ENCODE data around the gene HPCA.

Gene HPCA

GRCh38 chr1:32886004-32886827, at the start of gene HPCA:
HPCA (plus strand) TSS chr1:32886491; CDS start chr1:32888899, 2,408 bp downstream.
- DNase-seq: peak in 4 of 10 donors; percentile 38 to 91 (median 82)
- intact Hi-C loops (cut with DNase I): no loop called here

DNA sequence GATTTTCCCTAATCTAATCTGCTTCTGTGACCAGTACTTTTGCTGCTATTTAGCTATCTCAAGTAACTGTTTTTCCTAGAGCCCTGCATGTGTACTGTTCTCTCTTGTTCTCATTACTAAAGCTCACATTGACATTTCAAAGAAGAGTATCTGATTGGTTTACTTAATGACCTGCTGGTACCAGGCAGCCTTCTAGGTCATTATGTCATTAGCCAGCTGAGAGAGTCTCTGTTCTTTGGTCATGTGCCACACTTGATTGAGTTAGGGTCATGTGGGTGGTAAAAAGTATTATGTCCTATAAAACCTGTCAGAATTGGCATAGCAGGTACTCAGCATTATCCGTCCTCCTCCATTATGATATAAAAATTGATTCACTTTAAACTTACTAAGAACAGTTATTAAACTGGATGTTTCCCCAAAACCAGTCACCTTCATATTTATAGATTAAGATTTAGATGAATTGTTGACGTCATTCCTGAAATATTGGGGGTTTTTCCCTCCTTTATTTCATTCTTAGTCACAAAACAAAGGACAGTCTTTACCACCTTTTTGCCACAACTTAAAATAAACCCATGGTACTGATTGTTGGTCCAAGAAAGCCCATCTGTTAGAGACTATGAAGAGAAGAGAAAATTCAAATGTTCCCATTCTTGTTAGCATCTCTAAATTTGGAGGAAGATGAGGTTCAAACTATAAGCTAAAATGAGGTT, 37.8 kb upstream of the HPCA start:
- no peak for DNase-seq
- intact Hi-C loops (cut with DNase I): no loop called here

GRCh38 chr1:32855861-32856617, 30.3 kb upstream of the HPCA start:
- intact Hi-C loops (cut with DNase I): no loop called here
- no peak for DNase-seq

- DNase-seq: no peak
- intact Hi-C loops (cut with DNase I): no loop called here
These were observed 28.2 kb upstream of the HPCA start for GRCh38 chr1:32858136-32858535.

- intact Hi-C loops (cut with DNase I): no loop called here
- DNase-seq: no peak
These were observed 27.5 kb upstream of the HPCA start for GRCh38 chr1:32858791-32859190.

DNA sequence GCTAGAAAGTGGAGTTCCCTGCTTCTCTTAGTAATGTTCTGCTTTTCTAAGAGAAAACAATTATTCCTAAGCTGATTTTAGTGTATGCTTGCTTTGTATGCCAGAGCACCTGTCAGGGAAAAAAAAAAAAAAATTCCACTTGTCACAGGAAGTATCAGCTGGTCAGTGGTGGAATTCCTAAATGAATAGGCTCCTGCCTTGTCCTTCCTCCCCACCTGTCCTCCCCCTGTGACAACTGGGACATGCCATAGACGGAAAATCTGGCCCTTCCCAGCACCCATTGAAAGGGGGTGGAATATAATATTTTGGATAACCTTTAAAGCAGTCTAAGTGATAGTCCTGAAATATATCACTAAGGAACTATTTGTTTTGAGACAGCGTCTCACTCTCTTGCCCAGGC, 26.4 kb upstream of the HPCA start:
- intact Hi-C loops (cut with DNase I): no loop called here
- peak in 1 of 10 donors; percentile 9 for DNase-seq

- intact Hi-C loops (cut with DNase I): no loop called here
- no peak for DNase-seq
These were observed 25.7 kb upstream of the HPCA start for GRCh38 chr1:32860566-32860965.

- intact Hi-C loops (cut with DNase I): no loop called here
- peak in 4 of 10 donors; percentile 48 to 89 (median 72) for DNase-seq
These were observed 24.2 kb upstream of the HPCA start for GRCh38 chr1:32861904-32862695.

GRCh38 chr1:32863218-32863880, 22.9 kb upstream of the HPCA start:
- peak in 2 of 10 donors; percentile 42 to 76 for DNase-seq
- intact Hi-C loops (cut with DNase I): no loop called here

DNA sequence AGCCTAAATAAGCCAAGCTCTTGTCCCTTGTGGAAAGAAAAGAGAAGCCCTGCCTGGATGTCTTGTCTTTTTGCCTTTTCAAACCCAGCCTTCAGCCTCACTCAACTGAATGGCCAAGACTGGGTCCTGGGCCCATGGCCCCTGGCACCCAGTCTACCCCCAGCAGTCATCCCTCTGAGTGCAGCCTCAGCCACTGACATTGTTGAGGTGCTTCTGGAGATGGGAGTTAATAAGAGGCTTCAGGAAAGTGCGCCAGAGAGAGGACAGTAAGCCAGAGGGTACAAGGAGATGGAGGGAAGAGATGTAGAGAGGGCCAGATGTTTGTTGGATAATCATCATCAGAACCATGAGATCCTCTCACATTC, 22.4 kb upstream of the HPCA start:
- no peak for DNase-seq
- intact Hi-C loops (cut with DNase I): no loop called here

- intact Hi-C loops (cut with DNase I): no loop called here
- peak in 1 of 10 donors; percentile 84 for DNase-seq
These were observed 21.8 kb upstream of the HPCA start for GRCh38 chr1:32864375-32865019.

DNA sequence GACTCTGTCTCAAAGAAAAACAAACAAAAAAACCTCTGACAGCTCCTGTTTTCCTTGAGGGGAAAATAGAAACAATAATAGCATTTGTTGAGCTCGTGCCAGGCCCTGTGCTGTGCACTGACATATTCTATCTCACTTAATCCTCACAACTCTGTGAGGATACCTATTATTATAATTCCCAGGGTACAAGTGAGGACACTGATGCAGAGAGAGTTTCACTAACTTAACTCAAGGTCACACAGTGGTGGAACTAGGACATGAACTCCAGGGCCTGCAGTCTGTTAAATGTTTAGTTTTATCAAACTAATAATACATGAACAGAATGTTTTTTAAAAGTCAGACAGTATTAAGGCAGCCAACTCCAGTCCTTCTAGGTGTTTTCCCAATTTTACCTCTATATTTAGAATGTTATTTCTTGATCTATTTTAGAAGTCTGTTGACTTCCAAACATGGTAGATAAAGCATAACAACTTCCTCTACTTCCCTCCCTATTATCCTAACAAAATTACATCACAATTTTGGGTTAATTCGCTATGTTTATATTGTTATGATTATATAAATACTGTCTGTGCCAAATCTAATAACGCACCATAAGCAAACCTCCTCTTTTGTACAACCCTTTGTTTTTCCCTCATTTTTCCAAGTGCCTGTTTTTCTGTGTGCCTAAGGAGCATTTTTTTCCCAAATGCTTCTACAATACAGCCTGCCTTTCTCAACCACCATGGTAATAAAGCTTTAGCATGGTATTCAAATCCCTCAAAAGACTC, 20.5 kb upstream of the HPCA start:
- DNase-seq: no peak
- intact Hi-C loops (cut with DNase I): no loop called here

DNA sequence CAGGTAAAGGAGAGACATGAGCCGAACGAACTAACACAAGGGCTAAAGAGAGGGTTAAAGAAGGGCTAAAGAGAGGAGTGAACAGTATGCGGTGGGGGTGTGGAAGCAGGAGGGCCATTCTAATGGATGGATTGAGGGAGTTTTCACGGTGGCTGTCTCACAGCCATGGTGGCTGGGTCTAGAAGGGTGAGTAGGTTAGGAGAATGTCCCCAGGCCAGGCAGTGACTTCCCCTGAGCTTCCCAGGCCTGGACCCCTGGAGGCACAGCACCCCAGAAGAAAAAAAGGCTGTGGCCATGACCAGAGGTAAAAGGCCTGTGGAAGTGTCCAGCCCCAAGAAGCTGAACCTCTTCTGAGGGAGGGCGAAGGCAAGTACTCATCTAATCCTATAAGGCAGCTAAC, 19.1 kb upstream of the HPCA start:
- DNase-seq: peak in 1 of 10 donors; percentile 42
- intact Hi-C loops (cut with DNase I): no loop called here

DNA sequence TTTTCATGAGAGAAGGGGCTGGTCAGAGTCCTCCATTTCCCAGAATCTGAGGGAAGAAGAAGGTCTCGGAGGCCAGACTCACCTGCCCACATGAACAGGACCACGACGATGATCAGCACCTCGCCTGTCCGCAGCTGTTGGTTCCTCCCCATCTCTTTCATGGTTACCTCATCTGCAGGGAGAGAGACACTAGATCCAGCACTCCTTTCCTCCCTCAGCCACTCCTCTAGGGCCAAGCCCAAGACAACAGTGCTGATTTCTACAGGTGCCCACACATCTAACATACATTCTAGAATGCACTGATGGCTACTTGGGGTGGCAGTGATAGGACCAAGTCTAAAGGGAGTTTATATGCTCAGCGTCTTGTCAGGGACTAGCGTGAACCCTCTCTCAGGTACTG, 18.6 kb upstream of the HPCA start:
- DNase-seq: peak in 1 of 10 donors; percentile 10
- intact Hi-C loops (cut with DNase I): no loop called here

- intact Hi-C loops (cut with DNase I): no loop called here
- DNase-seq: peak in 1 of 10 donors; percentile 24
These were observed 18.2 kb upstream of the HPCA start for GRCh38 chr1:32868085-32868484.

- intact Hi-C loops (cut with DNase I): no loop called here
- no peak for DNase-seq
These were observed 17.4 kb upstream of the HPCA start for GRCh38 chr1:32868806-32869455.

- no peak for DNase-seq
- intact Hi-C loops (cut with DNase I): no loop called here
These were observed 16.2 kb upstream of the HPCA start for GRCh38 chr1:32869923-32870614.

All from posterior cingulate gyrus (tissue), 11 donors.